Upper lobe of left lung (tissue), 6 donors: ENCODE results near the gene RAB37. TPM values are rescaled to one million over a fixed set of nuclear protein-coding genes. Genes with fewer than 3 reads are reported as not detected.

Experiments
- ATAC-seq, 2 donors: fragments of 200-7000 bp; cut with Tn5 transposase; one replicate each; pipeline ENCODE4 v1.9.1; 2022; ENCODE audit warnings: mild to moderate bottlenecking in 2 of 2, moderate library complexity in 2 of 2; ENCODE audit not compliant: low FRiP score in 2 of 2
- DNase-seq, 2 donors: peaks; one replicate each; pipeline ENCODE4 v3.0.0-alpha.2; 2019 to 2020
- H3K27ac ChIP-seq, 4 donors: fragments of 200-600 bp; sonication (generic); one replicate each; pipeline ENCODE4 v1.5.1; 2016 to 2019
- H3K27me3 ChIP-seq, 4 donors: fragments of 200-600 bp; sonication (generic); one replicate each; pipeline ENCODE4 v1.5.1; 2017 to 2019
- H3K36me3 ChIP-seq, 4 donors: fragments of 200-600 bp; sonication (generic); one replicate each; pipeline ENCODE4 v1.5.1; 2016 to 2019
- H3K4me1 ChIP-seq, 4 donors: fragments of 200-600 bp; sonication (generic); one replicate each; pipeline ENCODE4 v1.5.1; 2018 to 2019
- H3K4me3 ChIP-seq, 4 donors: fragments of 200-600 bp; sonication (generic); one replicate each; pipeline ENCODE4 v1.5.1; 2017 to 2019; ENCODE audit warnings: mild to moderate bottlenecking in 2 of 4, moderate library complexity in 1 of 4
- H3K9me3 ChIP-seq, 4 donors: fragments of 200-600 bp; sonication (generic); one replicate each; pipeline ENCODE4 v1.5.1; 2018 to 2019
- CTCF ChIP-seq, 6 experiments: fragments of 450-650 bp in 4 of 6; fragments of 200-600 bp in 2 of 6; sonication (generic) in 2 of 6; IDR thresholded peaks; one replicate each; pipeline ENCODE4 v1.5.1; 2016 to 2019; ENCODE audit warnings: antibody characterized with exemption in 6 of 6
- EP300 ChIP-seq, 4 donors: sonication (generic); formaldehyde crosslinking; IDR thresholded peaks; one replicate each; pipeline ENCODE4 v1.5.1; 2017; ENCODE audit warnings: antibody characterized with exemption in 4 of 4, control low read depth in 2 of 4
- POLR2A ChIP-seq, 4 donors: fragments of 450-650 bp; IDR thresholded peaks; one replicate each; pipeline ENCODE4 v1.5.1; 2016 to 2017; ENCODE audit warnings: antibody characterized with exemption in 4 of 4, mild to moderate bottlenecking in 2 of 4
- POLR2AphosphoS5 ChIP-seq, 2 donors: sonication (generic); formaldehyde crosslinking; IDR thresholded peaks; one replicate each; pipeline ENCODE4 v1.5.1; 2017; ENCODE audit warnings: antibody characterized with exemption in 2 of 2
- WGBS, 2 donors: methylation state at CpG; one replicate each; pipeline ENCODE4 v1.1.5; 2017 to 2018; 5-methylcytosine and 5-hydroxymethylcytosine counted together
- total RNA-seq, 6 donors: library from RNA; depleted of rRNA in 4 of 6; stranded (reverse); fragments of >200 nt in 4 of 6; gene quantifications; one replicate each; pipeline versions ENCODE4 v1.1.0 to v1.2.1, GENCODE V29; 2016 to 2021
- donor health status: DM: no; HTN: no; CAD: no; lungs with moderate emphysema.
- donor health status: DM: no; HTN: yes; CAD: no; lungs with severe emphysema.

RAB37 gene
- total RNA-seq, 6 donors from 2014 or later, result 1.1 to 7.1 (median 3.7) TPM

GRCh38 chr17:74796866-74797265 lies 59.8 kb downstream of the RAB37 start:
- no peaks in the 10 kb centered on the region for H3K4me1 ChIP-seq
- TF ChIP-seq CTCF (IDR thresholded peaks at IDR 0.05), result no peak
- no peak for TF ChIP-seq POLR2A (IDR thresholded peaks at IDR 0.05)
- TF ChIP-seq POLR2AphosphoS5 (IDR thresholded peaks at IDR 0.05), result no peak
- no peak for TF ChIP-seq EP300 (IDR thresholded peaks at IDR 0.05)
- 89 to 92% methylated on average over 6 of the region's 6 CpGs for WGBS, 2 donors
- H3K4me3 ChIP-seq, result no peak overlapping the region
- peaks cover 7 to 97% (median 66%) of the 10 kb centered on the region in 4 donors for H3K36me3 ChIP-seq
- H3K9me3 ChIP-seq, result no peaks in the 10 kb centered on the region
- no peak for ATAC-seq
- no peaks in the 10 kb centered on the region for H3K27me3 ChIP-seq
- DNase-seq, result no peak
- no peak overlapping the region for H3K27ac ChIP-seq

Other genes starting within 250 kb of the RAB37 start
- gene CD300LB, start 205.8 kb upstream of the RAB37 start, total RNA-seq, result 1 to 10 TPM in 3 of 6 donors, under 1 TPM in 3; 0.49 to 3.1 (median 1.5) TPM
- gene CD300C, start 191.1 kb upstream of the RAB37 start, total RNA-seq, result 10 to 100 TPM in 3 of 6 donors, 1 to 10 TPM in 2, under 1 TPM in 1; 0.98 to 19.4 (median 9.7) TPM
- 1 to 10 TPM in 1 of 6 donors, under 1 TPM in 1, not detected in 4; 0.37 to 2.7 TPM for gene CD300H, start 169.7 kb upstream of the RAB37 start, total RNA-seq
- gene CD300LD, start 145.0 kb upstream of the RAB37 start, total RNA-seq, result not detected
- gene CD300E, start 113.5 kb upstream of the RAB37 start, total RNA-seq, result 10 to 100 TPM in 2 of 6 donors, 1 to 10 TPM in 4; 3.6 to 15.6 (median 6.7) TPM
- gene CD300LF, start 24.3 kb upstream of the RAB37 start, total RNA-seq, result 10 to 100 TPM; 14.5 to 70.2 (median 33.4) TPM
- gene NHERF1, start 11.4 kb downstream of the RAB37 start, total RNA-seq, result 10 to 100 TPM; 21.6 to 49.4 (median 34.8) TPM
- 10 to 100 TPM; 16.1 to 78.6 (median 41.7) TPM for gene NAT9, start 39.1 kb downstream of the RAB37 start, total RNA-seq
- under 1 TPM in 1 of 6 donors, not detected in 5; 0.17 TPM for gene GRIN2C, start 122.6 kb downstream of the RAB37 start, total RNA-seq
- gene FDXR, start 135.7 kb downstream of the RAB37 start, total RNA-seq, result 10 to 100 TPM in 3 of 6 donors, 1 to 10 TPM in 3; 6.8 to 15.1 (median 10.8) TPM
- not detected for gene FADS6, start 156.4 kb downstream of the RAB37 start, total RNA-seq
- gene USH1G, start 186.0 kb downstream of the RAB37 start, total RNA-seq, result under 1 TPM in 1 of 6 donors, not detected in 5; 0.13 TPM
- gene OTOP2, start 187.0 kb downstream of the RAB37 start, total RNA-seq, result not detected
- gene OTOP3, start 198.6 kb downstream of the RAB37 start, total RNA-seq, result not detected
- gene HID1, start 235.5 kb downstream of the RAB37 start, total RNA-seq, result 10 to 100 TPM; 21.6 to 60.8 (median 33.3) TPM